ENCODE data around the gene IER5L. TPM values are rescaled to one million over a fixed set of nuclear protein-coding genes. Genes with fewer than 3 reads are reported as not detected.

IER5L gene
- total and polyA plus RNA-seq, 4 donors, result 5.9 to 17.5 (median 9.0) TPM

- H3K4me1 ChIP-seq (ENCODE audit: control insufficient read depth, insufficient read depth, low read length), result peaks cover 17% of the 10 kb centered on the region
- H3K27ac ChIP-seq (ENCODE audit: low read depth, low read length), result no peak overlapping the region
- no peaks in the 10 kb centered on the region for H3K27me3 ChIP-seq (ENCODE audit: control insufficient read depth, insufficient read depth, low read length)
- no peaks in the 10 kb centered on the region for H3K36me3 ChIP-seq (ENCODE audit: control insufficient read depth, insufficient read depth, low read length)
- H3K4me3 ChIP-seq (ENCODE audit: low read depth, low read length), result no peak overlapping the region
- H3K9me3 ChIP-seq (ENCODE audit: control insufficient read depth, insufficient read depth, low read length), result no peaks in the 10 kb centered on the region
- DNase-seq (ENCODE audit: low read depth in 4 of 6, low spot score in 6 of 6), result no peak
- WGBS (ENCODE audit: insufficient coverage), result 80% methylated on average over 5 of the region's 7 CpGs
Observed at GRCh38 chr9:129221233-129221632, 43.2 kb upstream of the IER5L start.

- no peaks in the 10 kb centered on the region for H3K27me3 ChIP-seq (ENCODE audit: control insufficient read depth, insufficient read depth, low read length)
- H3K27ac ChIP-seq (ENCODE audit: low read depth, low read length), result no peak overlapping the region
- no peak overlapping the region for H3K4me3 ChIP-seq (ENCODE audit: low read depth, low read length)
- no peak for DNase-seq (ENCODE audit: low read depth in 4 of 6, low spot score in 6 of 6)
- WGBS (ENCODE audit: insufficient coverage), result 89% methylated on average over 3 of the region's 6 CpGs
- no peaks in the 10 kb centered on the region for H3K9me3 ChIP-seq (ENCODE audit: control insufficient read depth, insufficient read depth, low read length)
- H3K4me1 ChIP-seq (ENCODE audit: control insufficient read depth, insufficient read depth, low read length), result peaks cover 17% of the 10 kb centered on the region
- H3K36me3 ChIP-seq (ENCODE audit: control insufficient read depth, insufficient read depth, low read length), result no peaks in the 10 kb centered on the region
Observed at GRCh38 chr9:129220771-129221170, 42.7 kb upstream of the IER5L start.

GRCh38 chr9:129218918-129219317, 40.9 kb upstream of the IER5L start:
- DNase-seq (ENCODE audit: low read depth in 4 of 6, low spot score in 6 of 6), result no peak
- no peak overlapping the region for H3K4me3 ChIP-seq (ENCODE audit: low read depth, low read length)
- no peak overlapping the region for H3K27ac ChIP-seq (ENCODE audit: low read depth, low read length)
- peaks cover 13% of the 10 kb centered on the region for H3K4me1 ChIP-seq (ENCODE audit: control insufficient read depth, insufficient read depth, low read length)
- no peaks in the 10 kb centered on the region for H3K36me3 ChIP-seq (ENCODE audit: control insufficient read depth, insufficient read depth, low read length)
- H3K27me3 ChIP-seq (ENCODE audit: control insufficient read depth, insufficient read depth, low read length), result no peaks in the 10 kb centered on the region
- WGBS (ENCODE audit: insufficient coverage), result 74% methylated on average over 7 of the region's 9 CpGs
- H3K9me3 ChIP-seq (ENCODE audit: control insufficient read depth, insufficient read depth, low read length), result no peaks in the 10 kb centered on the region

GRCh38 chr9:129218272-129218625, 40.2 kb upstream of the IER5L start:
- Histone ChIP-seq H3K27ac (ENCODE audit: low read depth, low read length) (no peak overlapping the region), H3K4me1 (ENCODE audit: control insufficient read depth, insufficient read depth, low read length) (peaks cover 13% of the 10 kb centered on the region), H3K9me3 (ENCODE audit: control insufficient read depth, insufficient read depth, low read length) (no peaks in the 10 kb centered on the region), H3K36me3 (ENCODE audit: control insufficient read depth, insufficient read depth, low read length) (no peaks in the 10 kb centered on the region), H3K4me3 (ENCODE audit: low read depth, low read length) (no peak overlapping the region), H3K27me3 (ENCODE audit: control insufficient read depth, insufficient read depth, low read length) (no peaks in the 10 kb centered on the region)
- DNase-seq (ENCODE audit: low read depth in 4 of 6, low spot score in 6 of 6), result no peak
- WGBS (ENCODE audit: insufficient coverage), result 79% methylated on average over 4 of the region's 6 CpGs

GRCh38 chr9:129213551-129213950, 35.5 kb upstream of the IER5L start:
- Histone ChIP-seq H3K27me3 (ENCODE audit: control insufficient read depth, insufficient read depth, low read length) (no peaks in the 10 kb centered on the region), H3K36me3 (ENCODE audit: control insufficient read depth, insufficient read depth, low read length) (no peaks in the 10 kb centered on the region), H3K27ac (ENCODE audit: low read depth, low read length) (no peak overlapping the region), H3K4me1 (ENCODE audit: control insufficient read depth, insufficient read depth, low read length) (peaks cover 19% of the 10 kb centered on the region), H3K9me3 (ENCODE audit: control insufficient read depth, insufficient read depth, low read length) (no peaks in the 10 kb centered on the region), H3K4me3 (ENCODE audit: low read depth, low read length) (no peak overlapping the region)
- WGBS (ENCODE audit: insufficient coverage), result 95% methylated on average over 2 of the region's 5 CpGs
- DNase-seq (ENCODE audit: low read depth in 4 of 6, low spot score in 6 of 6), result no peak

GRCh38 chr9:129211686-129212085, 33.6 kb upstream of the IER5L start:
- Histone ChIP-seq H3K4me3 (ENCODE audit: low read depth, low read length) (no peak overlapping the region), H3K27ac (ENCODE audit: low read depth, low read length) (no peak overlapping the region), H3K9me3 (ENCODE audit: control insufficient read depth, insufficient read depth, low read length) (no peaks in the 10 kb centered on the region), H3K4me1 (ENCODE audit: control insufficient read depth, insufficient read depth, low read length) (peaks cover 7% of the 10 kb centered on the region), H3K36me3 (ENCODE audit: control insufficient read depth, insufficient read depth, low read length) (no peaks in the 10 kb centered on the region), H3K27me3 (ENCODE audit: control insufficient read depth, insufficient read depth, low read length) (no peaks in the 10 kb centered on the region)
- WGBS (ENCODE audit: insufficient coverage), result 77% methylated on average over 6 of the region's 7 CpGs
- peak in 2 of 6 donors; percentile 24 to 63 for DNase-seq (ENCODE audit: low read depth in 4 of 6, low spot score in 6 of 6)

- Histone ChIP-seq H3K27ac (ENCODE audit: low read depth, low read length) (no peak overlapping the region), H3K4me1 (ENCODE audit: control insufficient read depth, insufficient read depth, low read length) (peaks cover 7% of the 10 kb centered on the region)
Observed at GRCh38 chr9:129210125-129210524, 32.1 kb upstream of the IER5L start.

GRCh38 chr9:129209580-129209979, 31.5 kb upstream of the IER5L start:
- Histone ChIP-seq H3K27ac (ENCODE audit: low read depth, low read length) (no peak overlapping the region), H3K36me3 (ENCODE audit: control insufficient read depth, insufficient read depth, low read length) (no peaks in the 10 kb centered on the region), H3K27me3 (ENCODE audit: control insufficient read depth, insufficient read depth, low read length) (no peaks in the 10 kb centered on the region), H3K4me1 (ENCODE audit: control insufficient read depth, insufficient read depth, low read length) (peaks cover 7% of the 10 kb centered on the region), H3K9me3 (ENCODE audit: control insufficient read depth, insufficient read depth, low read length) (no peaks in the 10 kb centered on the region), H3K4me3 (ENCODE audit: low read depth, low read length) (no peak overlapping the region)
- 55% methylated on average over 7 of the region's 7 CpGs for WGBS (ENCODE audit: insufficient coverage)
- DNase-seq (ENCODE audit: low read depth in 4 of 6, low spot score in 6 of 6), result no peak

More at GRCh38 chr9:129210125-129210524, 32.1 kb upstream of the IER5L start:
- H3K36me3 ChIP-seq (ENCODE audit: control insufficient read depth, insufficient read depth, low read length), result no peaks in the 10 kb centered on the region
- no peak overlapping the region for H3K4me3 ChIP-seq (ENCODE audit: low read depth, low read length)
- DNase-seq (ENCODE audit: low read depth in 4 of 6, low spot score in 6 of 6), result no peak
- no peaks in the 10 kb centered on the region for H3K9me3 ChIP-seq (ENCODE audit: control insufficient read depth, insufficient read depth, low read length)
- H3K27me3 ChIP-seq (ENCODE audit: control insufficient read depth, insufficient read depth, low read length), result no peaks in the 10 kb centered on the region
- 98% methylated on average over 4 of the region's 5 CpGs for WGBS (ENCODE audit: insufficient coverage)

GRCh38 chr9:129209109-129209508, 31.0 kb upstream of the IER5L start:
- H3K4me1 ChIP-seq (ENCODE audit: control insufficient read depth, insufficient read depth, low read length), result peaks cover 10% of the 10 kb centered on the region
- H3K9me3 ChIP-seq (ENCODE audit: control insufficient read depth, insufficient read depth, low read length), result no peaks in the 10 kb centered on the region
- no peaks in the 10 kb centered on the region for H3K36me3 ChIP-seq (ENCODE audit: control insufficient read depth, insufficient read depth, low read length)
- DNase-seq (ENCODE audit: low read depth in 4 of 6, low spot score in 6 of 6), result no peak
- H3K27me3 ChIP-seq (ENCODE audit: control insufficient read depth, insufficient read depth, low read length), result no peaks in the 10 kb centered on the region
- 45% methylated on average over 4 of the region's 4 CpGs for WGBS (ENCODE audit: insufficient coverage)
- no peak overlapping the region for H3K27ac ChIP-seq (ENCODE audit: low read depth, low read length)
- H3K4me3 ChIP-seq (ENCODE audit: low read depth, low read length), result no peak overlapping the region

GRCh38 chr9:129208207-129209032, 30.4 kb upstream of the IER5L start:
- Histone ChIP-seq H3K4me3 (ENCODE audit: low read depth, low read length) (no peak overlapping the region), H3K27me3 (ENCODE audit: control insufficient read depth, insufficient read depth, low read length) (no peaks in the 10 kb centered on the region), H3K9me3 (ENCODE audit: control insufficient read depth, insufficient read depth, low read length) (no peaks in the 10 kb centered on the region), H3K36me3 (ENCODE audit: control insufficient read depth, insufficient read depth, low read length) (no peaks in the 10 kb centered on the region), H3K4me1 (ENCODE audit: control insufficient read depth, insufficient read depth, low read length) (peaks cover 16% of the 10 kb centered on the region), H3K27ac (ENCODE audit: low read depth, low read length) (no peak overlapping the region)
- 58% methylated on average over 16 of the region's 17 CpGs for WGBS (ENCODE audit: insufficient coverage)
- DNase-seq (ENCODE audit: low read depth in 4 of 6, low spot score in 6 of 6), result no peak

Data from spinal cord (tissue), 10 donors.